ENCODE data around the gene NES. TPM values are rescaled to one million over a fixed set of nuclear protein-coding genes. Genes with fewer than 3 reads are reported as not detected.
"Not testable (repeated sequence)": the region's sequence is repeated elsewhere in the genome, so short reads cannot be mapped to it uniquely, and the experiment has no call there.

Gene NES
- total RNA-seq, 1 experiment from 2014 or later: 483 TPM

GRCh38 chr1:156648496-156648895, 28.7 kb downstream of the NES start:
- DNase-seq (ENCODE audit: low read depth): no peak

GRCh38 chr1:156647351-156647750, 29.9 kb downstream of the NES start:
- no peak for DNase-seq (ENCODE audit: low read depth)

GRCh38 chr1:156646738-156647211, 30.4 kb downstream of the NES start:
- no peak for DNase-seq (ENCODE audit: low read depth)

GRCh38 chr1:156645666-156646065, 31.5 kb downstream of the NES start:
- DNase-seq (ENCODE audit: low read depth): no peak

- no peak for DNase-seq (ENCODE audit: low read depth)
Measured at GRCh38 chr1:156645056-156645455, 32.2 kb downstream of the NES start.

- DNase-seq (ENCODE audit: low read depth): no peak
Measured at GRCh38 chr1:156644640-156645039, 32.6 kb downstream of the NES start.

- no peak for DNase-seq (ENCODE audit: low read depth)
Measured at GRCh38 chr1:156644146-156644545, 33.1 kb downstream of the NES start.

- no peak for DNase-seq (ENCODE audit: low read depth)
Measured at GRCh38 chr1:156643778-156644092, 33.5 kb downstream of the NES start.

GRCh38 chr1:156643049-156643777, 34.0 kb downstream of the NES start:
- DNase-seq (ENCODE audit: low read depth): no peak

GRCh38 chr1:156642265-156643048, 34.8 kb downstream of the NES start:
- DNase-seq (ENCODE audit: low read depth): no peak

GRCh38 chr1:156641761-156642264, 35.4 kb downstream of the NES start, which contains the start of gene BCAN:
Gene BCAN, plus strand, starts transcription at chr1:156642117. Its CDS starts 3,938 bp downstream, at chr1:156646055.
- no peak for DNase-seq (ENCODE audit: low read depth)

- DNase-seq (ENCODE audit: low read depth): no peak
Measured at GRCh38 chr1:156640842-156641706, 36.1 kb downstream of the NES start.

- DNase-seq (ENCODE audit: low read depth): peak; percentile 58
Measured at GRCh38 chr1:156639601-156640101, 37.6 kb downstream of the NES start.

GRCh38 chr1:156638189-156638985, 38.8 kb downstream of the NES start:
- no peak for DNase-seq (ENCODE audit: low read depth)

GRCh38 chr1:156632355-156632754, 44.9 kb downstream of the NES start:
- no peak for DNase-seq (ENCODE audit: low read depth)

GRCh38 chr1:156631152-156631551, 46.1 kb downstream of the NES start:
- DNase-seq (ENCODE audit: low read depth): not testable (repeated sequence)

GRCh38 chr1:156629823-156630449, 47.3 kb downstream of the NES start:
- DNase-seq (ENCODE audit: low read depth): no peak

- peak; percentile 81 for DNase-seq (ENCODE audit: low read depth)
Measured at GRCh38 chr1:156627313-156627880, 49.8 kb downstream of the NES start.

GRCh38 chr1:156626079-156626438, 51.1 kb downstream of the NES start:
- no peak for DNase-seq (ENCODE audit: low read depth)

Data from LHCN-M2 (cell line).